ENCODE data around the gene MAJIN. TPM values are rescaled to one million over a fixed set of nuclear protein-coding genes. Genes with fewer than 3 reads are reported as not detected.

MAJIN gene
- total and polyA plus RNA-seq, 10 of the 15 experiments (the other 5 are each of a cell fraction or from before 2014, with no cell fraction given) = 0.10 TPM; not detected in 9

- ChIA-PET POLR2A (no interaction called here), SMC1A (ENCODE audit: uncharacterized antibody, unreplicated experiment) (interaction anchor here (0.7 kb wide), 1 partner anchor 216 kb away, joined by 3 read pairs; no protein-coding TSS in a partner anchor), CTCF (no interaction called here), RAD21 (ENCODE audit: unreplicated experiment) (no interaction called here)
- Histone ChIP-seq H4K20me1 (ENCODE audit: control insufficient read depth, insufficient read depth) (no peaks in the 10 kb centered on the region), H3K79me2 (ENCODE audit: control insufficient read depth, insufficient read depth, low read length) (no peaks in the 10 kb centered on the region), H3K36me3 (ENCODE audit: control insufficient read depth in 2 of 2, insufficient read depth in 2 of 2, low read length in 1 of 2) (no peaks in the 10 kb centered on the region), H3K4me2 (ENCODE audit: control insufficient read depth, insufficient read depth) (no peak overlapping the region), H3K9ac (ENCODE audit: control insufficient read depth, insufficient read depth, low read length) (no peak overlapping the region), H3K4me3 (no peak overlapping the region), H2AFZ (ENCODE audit: control insufficient read depth, low read depth, low read length) (no peak overlapping the region), H3K9me3 (replicated peaks; ENCODE audit: control insufficient read depth, insufficient read depth, low read length) (no peaks in the 10 kb centered on the region), H3K27me3 (replicated peaks in 1 of 2; ENCODE audit: control insufficient read depth in 2 of 2, insufficient read depth in 2 of 2, low read length in 1 of 2) (no peaks in the 10 kb centered on the region; a peak in 1 of 4 replicates), H3K4me1 (ENCODE audit: control insufficient read depth, insufficient read depth, low read length) (peaks cover 13% of the 10 kb centered on the region), H3K27ac (ENCODE audit: control insufficient read depth, insufficient read depth) (no peak overlapping the region)
- DNase-seq (ENCODE audit: low read depth, low spot score) (no peak), ATAC-seq (no peak), FAIRE-seq (no peak)
- BruUV-seq (replicated peaks) = no TSS peak
- in situ Hi-C loops (cut with MboI) (no loop called here), intact Hi-C loops (cut with micrococcal nuclease; ENCODE audit: unreplicated experiment) (no loop called here)
- 68% methylated on average over 10 of the region's 13 CpGs for WGBS (ENCODE audit: insufficient coverage, insufficient replicate concordance, low lambda C conversion rate, missing lambda C conversion rate)
- TF ChIP-seq JUND (IDR thresholded peaks at IDR 0.05; ENCODE audit: low read depth, low read length) = no peak
- TF ChIP-seq ZNF622 (IDR thresholded peaks at IDR 0.05) = no peak
- TF ChIP-seq TBL1XR1 (IDR thresholded peaks at IDR 0.05; ENCODE audit: low read depth, low read length) = no peak
- no peak for TF ChIP-seq GABPA (IDR thresholded peaks at IDR 0.05; ENCODE audit: low read depth)
- no peak for TF ChIP-seq USF1 (IDR thresholded peaks at IDR 0.05; ENCODE audit: borderline replicate concordance, extremely low read length, insufficient read depth, low read depth, low read length)
- TF ChIP-seq ATF7 (IDR thresholded peaks at IDR 0.05; ENCODE audit: low read depth) = no peak
- TF ChIP-seq, protein P1, sequence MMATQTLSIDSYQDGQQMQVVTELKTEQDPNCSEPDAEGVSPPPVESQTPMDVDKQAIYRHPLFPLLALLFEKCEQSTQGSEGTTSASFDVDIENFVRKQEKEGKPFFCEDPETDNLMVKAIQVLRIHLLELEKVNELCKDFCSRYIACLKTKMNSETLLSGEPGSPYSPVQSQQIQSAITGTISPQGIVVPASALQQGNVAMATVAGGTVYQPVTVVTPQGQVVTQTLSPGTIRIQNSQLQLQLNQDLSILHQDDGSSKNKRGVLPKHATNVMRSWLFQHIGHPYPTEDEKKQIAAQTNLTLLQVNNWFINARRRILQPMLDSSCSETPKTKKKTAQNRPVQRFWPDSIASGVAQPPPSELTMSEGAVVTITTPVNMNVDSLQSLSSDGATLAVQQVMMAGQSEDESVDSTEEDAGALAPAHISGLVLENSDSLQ (IDR thresholded peaks at IDR 0.05) = no peak
- no peak for TF ChIP-seq POLR2A (IDR thresholded peaks at IDR 0.05; ENCODE audit: low read depth, low read length)
Observed at GRCh38 chr11:64989416-64989815, 17.5 kb upstream of the MAJIN start.
